HEK293 (cell line): Measurements from ENCODE around the gene MYL6B.
A peak's percentile ranks its signal among the peaks of the same experiment; 100 is the strongest.

Source experiments
- CTCF ChIA-PET: fragments of 350-600 bp; formaldehyde crosslinking; extraction: SDS; loops from one replicate; lab custom pipeline; 2021; ENCODE audit warnings: antibody characterized with exemption; lab: Yijun Ruan, JAX
- POLR2A ChIA-PET: fragments of 300-600 bp; formaldehyde crosslinking; extraction: SDS; loops from one replicate; lab custom pipeline; 2020; ENCODE audit warnings: antibody characterized with exemption, inconsistent platforms; lab: Yijun Ruan, JAX
- H3K27ac ChIP-seq: fragments of 200-500 bp; sonication (Bioruptor generic); 2 replicates; pipeline ENCODE4 v1.5.1; 2014; ENCODE audit warnings: low read depth, low read length, control low read depth, inconsistent platforms; ENCODE audit errors: extremely low read depth
- H3K36me3 ChIP-seq, 2 experiments: fragments of 200-500 bp in 1 of 2; sonication (Bioruptor generic) in 1 of 2; 1 replicate in 1 of 2; 2 replicates in 1 of 2; pipeline ENCODE4 v1.5.1; 2014 to 2017; ENCODE audit warnings: inconsistent platforms in 2 of 2, low read length in 2 of 2; ENCODE audit not compliant: control insufficient read depth in 2 of 2, insufficient read depth in 1 of 2
- H3K4me1 ChIP-seq: fragments of 200-500 bp; sonication (Bioruptor generic); 2 replicates; pipeline ENCODE4 v1.5.1; 2014; ENCODE audit warnings: mild to moderate bottlenecking, low read length, inconsistent platforms; ENCODE audit not compliant: control insufficient read depth, insufficient read depth
- H3K4me3 ChIP-seq: 2 replicates; pipeline ENCODE4 v1.5.1; 2011; ENCODE audit warnings: low read depth, mild to moderate bottlenecking, control low read depth, low read length, moderate library complexity
- H3K9me3 ChIP-seq: fragments of 200-500 bp; sonication (Bioruptor generic); 2 replicates; pipeline ENCODE4 v1.5.1; 2014; ENCODE audit warnings: low read depth, low read length, inconsistent platforms; ENCODE audit not compliant: control insufficient read depth, insufficient read depth
- ATF2 ChIP-seq: fragments of 450-650 bp; formaldehyde crosslinking; IDR thresholded peaks from 2 replicates; pipeline ENCODE4 v1.5.1; 2016; ENCODE audit warnings: missing biosample characterization, missing genetic modification characterization, low read depth
- EGR2 ChIP-seq: fragments of 450-650 bp; formaldehyde crosslinking; IDR thresholded peaks from 2 replicates; pipeline ENCODE4 v1.5.1; 2016; ENCODE audit warnings: low read depth, missing biosample characterization, missing genetic modification characterization
- GLIS2 ChIP-seq: fragments of 450-650 bp; formaldehyde crosslinking; IDR thresholded peaks from 2 replicates; pipeline ENCODE4 v1.5.1; 2016; ENCODE audit warnings: missing biosample characterization, missing genetic modification characterization
- KLF16 ChIP-seq: fragments of 450-650 bp; formaldehyde crosslinking; IDR thresholded peaks from 2 replicates; pipeline ENCODE4 v1.5.1; 2017; ENCODE audit warnings: missing biosample characterization, missing genetic modification characterization
- MEIS1 ChIP-seq: sonication (generic); formaldehyde crosslinking; IDR thresholded peaks from 2 replicates; pipeline ENCODE4 v1.8.1; 2022; ENCODE audit warnings: missing genetic modification reagents, mild to moderate bottlenecking, borderline replicate concordance
- PATZ1 ChIP-seq: fragments of 450-650 bp; formaldehyde crosslinking; IDR thresholded peaks from 2 replicates; pipeline ENCODE4 v1.5.1; 2016; ENCODE audit warnings: missing biosample characterization, missing genetic modification characterization
- TCF7L2 ChIP-seq: IDR thresholded peaks from 2 replicates; pipeline ENCODE4 v1.6.1; 2011; ENCODE audit warnings: low read depth, mild to moderate bottlenecking, inconsistent platforms, low read length, moderate library complexity, borderline replicate concordance
- ZBTB17 ChIP-seq: fragments of 450-650 bp; formaldehyde crosslinking; IDR thresholded peaks from 2 replicates; pipeline ENCODE4 v1.5.1; 2016; ENCODE audit warnings: missing biosample characterization, missing genetic modification characterization
- ZNF140 ChIP-seq: fragments of 450-650 bp; formaldehyde crosslinking; IDR thresholded peaks from 2 replicates; pipeline ENCODE4 v1.5.1; 2016; ENCODE audit warnings: missing biosample characterization, missing genetic modification characterization
- ZNF155 ChIP-seq: fragments of 450-650 bp; formaldehyde crosslinking; IDR thresholded peaks from 2 replicates; pipeline ENCODE4 v1.5.1; 2016; ENCODE audit warnings: missing biosample characterization, missing genetic modification characterization
- ZNF169 ChIP-seq: fragments of 450-650 bp; formaldehyde crosslinking; IDR thresholded peaks from 2 replicates; pipeline ENCODE4 v1.5.1; 2016; ENCODE audit warnings: missing biosample characterization, missing genetic modification characterization
- ZNF214 ChIP-seq: fragments of 450-650 bp; formaldehyde crosslinking; IDR thresholded peaks from 2 replicates; pipeline ENCODE4 v1.5.1; 2017; ENCODE audit warnings: missing biosample characterization, mild to moderate bottlenecking, missing genetic modification characterization, borderline replicate concordance
- ZNF274 ChIP-seq, 2 experiments: fragments of 200-500 bp in 1 of 2; fragments of 450-650 bp in 1 of 2; sonication (Bioruptor generic) in 1 of 2; formaldehyde crosslinking in 1 of 2; IDR thresholded peaks; 2 replicates each; pipeline versions ENCODE4 v1.5.1 to v1.6.1; 2014 to 2016; ENCODE audit warnings: borderline replicate concordance in 1 of 2, inconsistent platforms in 1 of 2, low read length in 1 of 2, missing biosample characterization in 1 of 2, missing genetic modification characterization in 1 of 2
- ZNF473 ChIP-seq: fragments of 450-650 bp; formaldehyde crosslinking; IDR thresholded peaks from 2 replicates; pipeline ENCODE4 v1.5.1; 2017; ENCODE audit warnings: missing biosample characterization, missing genetic modification characterization
- ZNF514 ChIP-seq: fragments of 450-650 bp; formaldehyde crosslinking; IDR thresholded peaks from 2 replicates; pipeline ENCODE4 v1.5.1; 2016; ENCODE audit warnings: missing biosample characterization, missing genetic modification characterization
- ZNF596 ChIP-seq: fragments of 450-650 bp; IDR thresholded peaks from 2 replicates; pipeline ENCODE4 v1.5.0; 2018; ENCODE audit warnings: missing biosample characterization, mild to moderate bottlenecking, missing genetic modification characterization, moderate library complexity
- ZNF610 ChIP-seq: fragments of 450-650 bp; formaldehyde crosslinking; IDR thresholded peaks from 2 replicates; pipeline ENCODE4 v1.5.1; 2016; ENCODE audit warnings: missing biosample characterization, missing genetic modification characterization, borderline replicate concordance
- ZNF629 ChIP-seq: fragments of 450-650 bp; formaldehyde crosslinking; IDR thresholded peaks from 2 replicates; pipeline ENCODE4 v1.5.1; 2017; ENCODE audit warnings: missing biosample characterization, missing genetic modification characterization
- ZNF677 ChIP-seq: fragments of 450-650 bp; IDR thresholded peaks from 2 replicates; pipeline ENCODE4 v1.5.0; 2018; ENCODE audit warnings: missing biosample characterization, mild to moderate bottlenecking, missing genetic modification characterization, moderate library complexity
- ZNF704 ChIP-seq: fragments of 450-650 bp; formaldehyde crosslinking; IDR thresholded peaks from 2 replicates; pipeline ENCODE4 v1.5.1; 2016; ENCODE audit warnings: missing biosample characterization, missing genetic modification characterization
- ZNF747 ChIP-seq: fragments of 450-650 bp; formaldehyde crosslinking; IDR thresholded peaks from 2 replicates; pipeline ENCODE4 v1.5.1; 2016; ENCODE audit warnings: missing biosample characterization, missing genetic modification characterization
- ZNF777 ChIP-seq: fragments of 450-650 bp; formaldehyde crosslinking; IDR thresholded peaks from 2 replicates; pipeline ENCODE4 v1.5.1; 2017; ENCODE audit warnings: missing biosample characterization, missing genetic modification characterization, borderline replicate concordance
- ZNF791 ChIP-seq: fragments of 450-650 bp; formaldehyde crosslinking; IDR thresholded peaks from 2 replicates; pipeline ENCODE4 v1.5.1; 2016; ENCODE audit warnings: missing biosample characterization, missing genetic modification characterization
- ZNF792 ChIP-seq: fragments of 450-650 bp; formaldehyde crosslinking; IDR thresholded peaks from 2 replicates; pipeline ENCODE4 v1.5.1; 2016; ENCODE audit warnings: missing biosample characterization, missing genetic modification characterization
- TF ChIP-seq, protein P1 (sequence below): fragments of 450-650 bp; formaldehyde crosslinking; IDR thresholded peaks from 2 replicates; pipeline ENCODE4 v1.5.1; 2016; ENCODE audit warnings: missing biosample characterization, missing genetic modification characterization
- TF ChIP-seq, protein P2 (sequence below): fragments of 450-650 bp; formaldehyde crosslinking; IDR thresholded peaks from 2 replicates; pipeline ENCODE4 v1.5.1; 2017; ENCODE audit warnings: missing biosample characterization, missing genetic modification characterization

The MYL6B gene

DNA sequence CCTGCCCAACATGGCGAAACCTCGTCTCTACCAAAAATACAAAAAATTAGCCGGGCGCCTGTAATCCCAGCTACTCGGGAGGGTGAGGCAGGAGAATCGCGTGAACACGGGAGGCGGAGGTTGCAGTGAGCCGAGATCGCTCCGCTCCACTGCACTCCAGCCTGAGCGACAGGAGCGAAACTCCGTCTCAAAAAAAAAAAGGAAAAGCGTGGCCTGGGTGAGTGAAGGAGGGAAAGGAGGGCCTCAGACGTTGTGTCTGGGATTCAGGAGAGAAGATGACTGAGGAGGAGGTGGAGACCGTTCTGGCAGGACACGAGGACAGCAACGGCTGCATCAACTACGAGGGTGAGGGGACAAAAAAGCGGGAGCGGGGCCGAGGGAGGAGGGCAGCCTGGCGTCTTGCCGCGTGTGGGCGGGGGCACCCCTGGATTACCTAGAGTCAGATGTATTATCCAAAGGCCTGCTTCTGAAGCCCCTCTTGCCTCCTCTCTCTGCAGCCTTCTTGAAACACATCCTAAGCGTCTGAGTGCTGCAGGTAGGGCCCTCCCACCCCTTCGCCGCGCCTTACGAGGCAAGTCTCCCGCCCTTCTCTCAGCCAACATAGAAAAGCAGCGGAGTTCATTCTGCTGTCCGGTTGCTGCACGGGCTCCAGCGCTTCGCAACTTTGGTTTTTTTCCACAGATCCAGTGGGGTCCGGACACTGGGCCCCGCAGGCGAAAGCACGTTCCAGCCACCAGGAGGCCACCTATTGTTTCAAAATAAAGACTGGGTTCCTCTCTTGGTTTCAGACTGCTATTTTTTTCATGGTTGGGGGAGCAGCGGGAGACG lies 5.0 kb downstream of the MYL6B start (continued):
- TF ChIP-seq MEIS1 (CRISPR knock-in tag) (no peak), ZNF169 (tag by site-specific recombination) (no peak), ZBTB17 (peak; percentile 79), KLF16 (tag by site-specific recombination) (peak; percentile 45; the same call in 1 of the 2 replicates), ZNF140 (tag by site-specific recombination) (no peak), ZNF747 (no peak)

- Histone ChIP-seq H3K4me1 (peaks cover 3% of the 10 kb centered on the region; the same call in 1 of the 2 replicates), H3K27ac (peak within 1 kb of the TSS; percentile 92), H3K9me3 (no peaks in the 10 kb centered on the region), H3K36me3 (peaks cover 16 to 63% of the 10 kb centered on the region in 2 experiments), H3K4me3 (peak within 1 kb of the TSS; percentile 90)
- ChIA-PET CTCF (interaction anchor here (0.6 to 2.0 kb wide), 6 partner anchors 31 to 396 kb away, joined by 3 to 17 read pairs (median 6); partner anchors contain the start of genes ERBB3, ESYT1 and SMARCC2), POLR2A (interaction anchor here (0.5 to 2.8 kb wide), 18 partner anchors 10 to 478 kb away, joined by 3 to 42 read pairs (median 4); partner anchors contain the start of genes ESYT1, PA2G4, RNF41 and SMARCC2)
- TF ChIP-seq ZNF629 (tag by site-specific recombination): peak; percentile 96
- no peak for TF ChIP-seq ZNF514
- no peak for TF ChIP-seq TCF7L2
- no peak for TF ChIP-seq ZNF473 (tag by site-specific recombination)
- TF ChIP-seq ZNF214 (tag by site-specific recombination): no peak
- no peak; the same call in 1 of the 2 replicates for TF ChIP-seq ZNF777 (tag by site-specific recombination)
- no peak for TF ChIP-seq ZNF155 (tag by site-specific recombination)
- peak; percentile 100 for TF ChIP-seq ATF2
- TF ChIP-seq ZNF792 (tag by site-specific recombination): peak; percentile 43; the same call in 1 of the 2 replicates
- TF ChIP-seq, protein P1, sequence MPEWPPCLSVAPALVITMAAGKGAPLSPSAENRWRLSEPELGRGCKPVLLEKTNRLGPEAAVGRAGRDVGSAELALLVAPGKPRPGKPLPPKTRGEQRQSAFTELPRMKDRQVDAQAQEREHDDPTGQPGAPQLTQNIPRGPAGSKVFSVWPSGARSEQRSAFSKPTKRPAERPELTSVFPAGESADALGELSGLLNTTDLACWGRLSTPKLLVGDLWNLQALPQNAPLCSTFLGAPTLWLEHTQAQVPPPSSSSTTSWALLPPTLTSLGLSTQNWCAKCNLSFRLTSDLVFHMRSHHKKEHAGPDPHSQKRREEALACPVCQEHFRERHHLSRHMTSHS (tag by site-specific recombination): peak; percentile 66; the same call in 1 of the 2 replicates
- TF ChIP-seq, protein P2, sequence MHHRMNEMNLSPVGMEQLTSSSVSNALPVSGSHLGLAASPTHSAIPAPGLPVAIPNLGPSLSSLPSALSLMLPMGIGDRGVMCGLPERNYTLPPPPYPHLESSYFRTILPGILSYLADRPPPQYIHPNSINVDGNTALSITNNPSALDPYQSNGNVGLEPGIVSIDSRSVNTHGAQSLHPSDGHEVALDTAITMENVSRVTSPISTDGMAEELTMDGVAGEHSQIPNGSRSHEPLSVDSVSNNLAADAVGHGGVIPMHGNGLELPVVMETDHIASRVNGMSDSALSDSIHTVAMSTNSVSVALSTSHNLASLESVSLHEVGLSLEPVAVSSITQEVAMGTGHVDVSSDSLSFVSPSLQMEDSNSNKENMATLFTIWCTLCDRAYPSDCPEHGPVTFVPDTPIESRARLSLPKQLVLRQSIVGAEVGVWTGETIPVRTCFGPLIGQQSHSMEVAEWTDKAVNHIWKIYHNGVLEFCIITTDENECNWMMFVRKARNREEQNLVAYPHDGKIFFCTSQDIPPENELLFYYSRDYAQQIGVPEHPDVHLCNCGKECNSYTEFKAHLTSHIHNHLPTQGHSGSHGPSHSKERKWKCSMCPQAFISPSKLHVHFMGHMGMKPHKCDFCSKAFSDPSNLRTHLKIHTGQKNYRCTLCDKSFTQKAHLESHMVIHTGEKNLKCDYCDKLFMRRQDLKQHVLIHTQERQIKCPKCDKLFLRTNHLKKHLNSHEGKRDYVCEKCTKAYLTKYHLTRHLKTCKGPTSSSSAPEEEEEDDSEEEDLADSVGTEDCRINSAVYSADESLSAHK (tag by site-specific recombination): peak; percentile 66; the same call in 1 of the 2 replicates
- no peak for TF ChIP-seq ZNF704 (tag by site-specific recombination)
- peak; percentile 87 for TF ChIP-seq PATZ1 (tag by site-specific recombination)
- peak; percentile 61; the same call in 1 of the 2 replicates for TF ChIP-seq ZNF610 (tag by site-specific recombination)
- peak; percentile 70 for TF ChIP-seq GLIS2
- no peak for TF ChIP-seq ZNF274 (IDR thresholded peaks at IDR 0.05; ENCODE audit: low read length)
- no peak for TF ChIP-seq ZNF274 (tag by site-specific recombination; IDR thresholded peaks at IDR 0.05; ENCODE audit: borderline replicate concordance)
- TF ChIP-seq ZNF791 (tag by site-specific recombination): no peak
- no peak for TF ChIP-seq ZNF677 (tag by site-specific recombination)
- no peak for TF ChIP-seq EGR2
- TF ChIP-seq ZNF596 (tag by site-specific recombination): no peak
Observed at GRCh38 chr12:56158029-56158925, 5.9 kb downstream of the MYL6B start, which contains the start of gene MYL6. MYL6 (plus strand) TSS chr12:56158359; CDS start chr12:56158402, 43 bp downstream.
